IPS-20b (cell line): Measurements from ENCODE around the gene DTX1.

Experiments
- H3K27ac ChIP-seq: one replicate; pipeline ENCODE4 v1.5.1; 2013; ENCODE audit warnings: low read length
- H3K27me3 ChIP-seq: 2 replicates; pipeline ENCODE4 v1.6.1; 2013; ENCODE audit warnings: mild to moderate bottlenecking, low read length, inconsistent platforms; ENCODE audit not compliant: insufficient read depth
- H3K36me3 ChIP-seq: 2 replicates; pipeline ENCODE4 v1.6.1; 2013; ENCODE audit warnings: low read depth, mild to moderate bottlenecking, inconsistent platforms, low read length, moderate library complexity; ENCODE audit not compliant: insufficient read depth
- H3K4me1 ChIP-seq: 2 replicates; pipeline ENCODE4 v1.6.1; 2013; ENCODE audit warnings: mild to moderate bottlenecking, control low read depth, inconsistent platforms, low read length, moderate library complexity; ENCODE audit not compliant: insufficient read depth
- H3K4me3 ChIP-seq: 2 replicates; pipeline ENCODE4 v1.5.1; 2013; ENCODE audit warnings: mild to moderate bottlenecking, low read length, inconsistent platforms
- H3K9ac ChIP-seq: 2 replicates; pipeline ENCODE4 v1.6.1; 2013; ENCODE audit warnings: low read depth, mild to moderate bottlenecking, inconsistent platforms, low read length, moderate library complexity
- H3K9me3 ChIP-seq: 2 replicates; pipeline ENCODE4 v1.6.1; 2013; ENCODE audit warnings: mild to moderate bottlenecking, low read depth, low read length, inconsistent platforms; ENCODE audit not compliant: insufficient read depth

The DTX1 gene

DNA sequence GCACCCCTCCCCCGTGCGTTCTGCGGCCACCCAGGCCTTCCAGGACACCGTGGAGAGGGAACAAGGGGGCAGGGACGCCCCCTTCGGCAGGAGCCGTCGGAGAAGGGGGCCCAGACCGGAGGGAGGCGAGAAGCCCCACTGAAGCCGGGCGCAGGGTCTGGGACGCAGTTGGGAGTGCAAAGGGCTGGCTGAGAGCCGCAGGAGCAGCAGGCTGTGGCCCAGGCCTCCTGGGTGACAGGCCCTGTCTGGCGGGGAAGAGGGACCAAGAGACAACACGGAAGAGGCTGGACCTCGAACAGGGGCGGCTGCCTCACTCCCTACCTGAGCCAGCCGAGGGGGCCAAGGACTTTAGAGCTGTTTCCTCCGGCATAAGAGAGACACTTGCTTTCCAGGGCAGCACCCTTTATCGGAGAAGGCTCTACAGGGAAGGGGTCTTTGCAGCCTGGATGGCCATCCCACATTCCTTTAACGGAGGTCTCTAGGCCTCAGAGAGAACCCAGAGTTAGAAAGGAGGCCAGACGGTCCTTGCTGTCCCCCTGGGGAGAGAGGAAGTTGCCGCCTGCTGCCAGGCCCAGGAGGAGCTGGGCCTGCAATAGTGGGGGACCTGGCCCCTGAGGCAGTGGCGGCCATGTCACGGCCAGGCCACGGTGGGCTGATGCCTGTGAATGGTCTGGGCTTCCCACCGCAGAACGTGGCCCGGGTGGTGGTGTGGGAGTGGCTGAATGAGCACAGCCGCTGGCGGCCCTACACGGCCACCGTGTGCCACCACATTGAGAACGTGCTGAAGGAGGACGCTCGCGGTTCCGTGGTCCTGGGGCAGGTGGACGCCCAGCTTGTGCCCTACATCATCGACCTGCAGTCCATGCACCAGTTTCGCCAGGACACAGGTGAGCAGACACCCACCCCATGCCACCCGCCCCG lies 1.3 kb downstream of the DTX1 start:
- Histone ChIP-seq H3K36me3 (no peaks in the 10 kb centered on the region), H3K4me3 (peak overlapping the region; percentile 60; the same call in 1 of the 2 replicates), H3K27me3 (peaks cover 76% of the 10 kb centered on the region), H3K4me1 (peaks cover 5% of the 10 kb centered on the region; the same call in 1 of the 2 replicates), H3K9me3 (no peaks in the 10 kb centered on the region), H3K9ac (no peak overlapping the region), H3K27ac (no peak overlapping the region)

DNA sequence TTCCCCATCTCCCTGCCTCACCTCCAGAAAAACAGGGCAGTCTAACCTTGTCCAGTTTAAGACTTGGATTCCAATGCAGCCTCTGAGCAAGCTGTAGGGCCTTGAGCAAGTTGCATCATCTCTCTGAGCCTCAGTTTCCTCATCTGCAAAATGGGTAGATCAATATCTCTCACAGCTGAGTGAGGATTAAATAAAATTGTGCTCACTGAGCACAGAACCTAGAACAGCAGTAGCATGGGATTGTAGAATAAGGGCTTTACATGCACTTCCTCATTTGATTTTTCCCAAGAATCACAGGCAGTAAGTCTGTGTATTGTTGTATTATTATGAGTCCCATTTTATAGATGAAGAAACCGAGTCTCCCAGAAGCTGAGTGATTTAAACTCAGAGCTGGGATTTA lies 2.0 kb downstream of the DTX1 start:
- no peak overlapping the region for H3K4me3 ChIP-seq
- H3K9ac ChIP-seq: no peak overlapping the region
- no peak overlapping the region for H3K27ac ChIP-seq
- no peaks in the 10 kb centered on the region for H3K36me3 ChIP-seq
- H3K4me1 ChIP-seq: peaks cover 8% of the 10 kb centered on the region; the same call in 1 of the 2 replicates
- H3K9me3 ChIP-seq: no peaks in the 10 kb centered on the region
- H3K27me3 ChIP-seq: peaks cover 81% of the 10 kb centered on the region

DNA sequence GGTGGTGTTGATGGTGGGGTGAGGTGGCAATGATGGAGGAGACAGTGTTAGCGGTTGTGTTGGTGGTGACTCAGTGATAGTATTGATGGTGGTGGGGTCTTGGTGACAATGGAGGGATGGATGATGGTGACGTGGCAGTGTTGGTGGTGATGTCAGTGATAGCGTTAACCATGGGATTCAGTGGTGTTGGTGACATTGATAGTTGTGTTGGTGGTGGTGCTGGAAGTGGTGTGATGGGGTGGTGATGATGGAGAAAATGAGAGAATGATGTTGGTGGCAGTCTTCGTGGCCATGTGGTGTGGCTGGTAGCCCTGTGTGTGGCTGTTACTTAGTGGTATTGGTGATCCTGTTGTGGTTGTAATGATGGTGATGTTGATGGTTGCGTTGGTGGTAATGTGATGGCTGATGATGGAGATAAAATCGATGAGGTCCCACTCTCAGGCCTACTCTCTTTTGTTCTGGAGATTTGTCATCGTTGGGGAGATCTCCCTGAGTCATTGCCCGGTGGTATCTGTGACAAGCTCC lies 2.6 kb downstream of the DTX1 start:
- no peaks in the 10 kb centered on the region for H3K36me3 ChIP-seq
- H3K27me3 ChIP-seq: peaks cover 82% of the 10 kb centered on the region
- peaks cover 8% of the 10 kb centered on the region; the same call in 1 of the 2 replicates for H3K4me1 ChIP-seq
- H3K9me3 ChIP-seq: no peaks in the 10 kb centered on the region
- H3K9ac ChIP-seq: no peak overlapping the region
- no peak overlapping the region for H3K4me3 ChIP-seq
- H3K27ac ChIP-seq: no peak overlapping the region

DNA sequence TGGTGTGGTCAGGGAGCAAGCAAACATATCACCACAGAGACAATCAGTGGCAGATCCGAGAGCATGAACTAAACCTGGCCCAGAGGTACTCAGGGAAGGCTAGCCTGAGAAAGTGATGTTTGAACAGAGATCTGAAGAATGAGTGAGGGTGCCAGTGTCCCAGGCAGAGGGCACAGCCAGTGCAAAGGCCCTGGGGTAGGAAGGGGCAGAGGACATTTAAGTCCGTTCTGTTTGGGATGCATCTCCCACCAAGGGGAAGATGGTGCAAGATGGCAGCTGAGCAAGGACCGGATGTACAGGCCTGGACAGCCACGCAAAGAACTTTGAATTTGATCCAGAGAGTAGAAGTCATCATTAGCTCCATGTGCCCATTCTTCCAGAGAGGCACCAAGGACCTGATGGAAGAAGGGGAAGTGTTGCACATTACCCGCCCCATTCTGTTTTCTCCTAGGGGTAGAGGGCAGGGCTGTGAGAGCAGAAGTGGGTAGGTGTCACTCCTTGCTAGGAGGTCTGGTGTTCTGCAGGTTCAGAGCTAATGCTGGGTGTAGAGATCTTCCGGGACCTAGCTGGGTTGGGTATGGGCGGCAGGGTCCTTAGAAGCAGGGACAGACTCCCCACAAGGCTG lies 3.9 kb downstream of the DTX1 start:
- Histone ChIP-seq H3K9ac (no peak overlapping the region), H3K4me3 (no peak overlapping the region), H3K9me3 (no peaks in the 10 kb centered on the region), H3K4me1 (peaks cover 8% of the 10 kb centered on the region; the same call in 1 of the 2 replicates), H3K27ac (no peak overlapping the region), H3K27me3 (peaks cover 78% of the 10 kb centered on the region), H3K36me3 (no peaks in the 10 kb centered on the region)

DNA sequence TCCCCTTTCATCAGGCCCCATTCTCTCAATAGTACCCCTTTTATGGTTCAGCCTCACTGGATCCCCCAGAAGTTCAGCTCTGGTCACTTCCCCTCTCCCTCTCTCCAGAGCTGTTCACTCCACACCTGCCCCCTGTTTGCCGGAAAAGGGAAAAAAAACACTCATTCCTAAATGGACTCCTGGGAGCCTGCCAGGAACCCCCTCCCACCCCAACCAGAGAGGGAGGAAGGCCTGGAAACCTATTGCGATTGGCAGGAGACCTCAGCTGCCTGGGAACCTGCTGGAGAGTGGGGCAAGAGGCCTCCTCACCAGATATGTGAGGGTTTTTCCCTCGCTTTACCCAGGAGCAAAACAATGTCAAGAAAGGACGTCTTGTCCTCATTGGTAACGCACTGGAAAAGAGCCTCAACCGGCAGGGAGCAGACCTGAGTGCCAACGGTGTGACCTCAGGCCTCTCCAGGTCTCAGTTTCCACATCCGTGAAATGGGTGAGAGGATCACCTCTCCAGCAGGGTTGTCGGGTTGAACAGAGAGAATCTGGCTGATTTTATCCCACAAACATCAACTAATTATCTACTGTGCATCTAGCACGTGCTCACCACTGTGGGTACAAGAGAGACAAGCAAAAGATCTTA lies 4.6 kb downstream of the DTX1 start:
- peaks cover 71% of the 10 kb centered on the region for H3K27me3 ChIP-seq
- no peak overlapping the region for H3K9ac ChIP-seq
- no peak overlapping the region for H3K27ac ChIP-seq
- H3K36me3 ChIP-seq: no peaks in the 10 kb centered on the region
- H3K4me3 ChIP-seq: no peak overlapping the region
- no peaks in the 10 kb centered on the region for H3K9me3 ChIP-seq
- H3K4me1 ChIP-seq: peaks cover 8% of the 10 kb centered on the region; the same call in 1 of the 2 replicates

DNA sequence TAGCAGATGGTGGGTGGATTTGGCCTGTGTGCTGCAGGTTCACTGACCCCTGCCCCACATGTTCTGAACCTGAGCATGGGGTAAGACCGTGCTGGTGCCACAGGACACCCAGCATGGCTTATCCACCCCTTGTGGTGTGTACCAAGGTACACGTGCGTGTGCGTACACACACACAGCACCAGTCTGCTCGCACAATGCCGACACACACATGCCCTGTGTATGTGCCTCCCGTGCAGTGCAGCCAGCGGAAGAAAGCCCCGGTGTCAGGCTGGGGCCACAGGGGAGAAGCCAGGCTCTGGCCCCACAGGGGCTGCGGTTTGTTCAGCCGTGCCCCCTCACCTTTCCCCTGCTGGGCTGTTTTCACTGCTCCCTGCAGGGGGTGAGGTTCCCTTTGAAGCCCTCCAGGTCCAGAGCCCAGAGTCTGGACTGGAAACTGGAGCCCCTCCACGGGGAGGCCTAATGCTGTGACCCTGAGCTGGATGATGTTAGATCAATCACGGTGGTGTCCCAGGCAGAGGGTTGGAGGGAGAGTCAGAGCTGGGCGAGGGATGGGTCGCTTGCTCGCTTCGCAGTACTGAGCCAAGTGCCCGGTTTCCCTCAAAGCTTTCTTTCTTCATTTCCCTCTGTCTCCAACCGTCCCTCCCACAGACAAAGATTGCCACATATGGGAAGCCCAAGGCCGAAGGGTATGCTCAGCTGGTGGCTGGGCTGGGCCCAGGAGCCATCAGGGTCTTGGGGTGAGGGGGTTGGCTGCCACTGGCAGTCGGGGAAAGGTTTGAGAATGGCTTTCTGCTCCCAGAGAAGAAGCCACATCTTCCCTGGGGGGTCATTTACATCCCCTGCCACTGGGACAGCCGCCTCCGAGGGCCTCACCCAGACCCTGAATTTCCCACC lies 6.2 kb downstream of the DTX1 start:
- H3K27ac ChIP-seq: no peak overlapping the region
- H3K4me3 ChIP-seq: no peak overlapping the region
- H3K9ac ChIP-seq: no peak overlapping the region
- peaks cover 8% of the 10 kb centered on the region; the same call in 1 of the 2 replicates for H3K4me1 ChIP-seq
- no peaks in the 10 kb centered on the region for H3K9me3 ChIP-seq
- peaks cover 55% of the 10 kb centered on the region for H3K27me3 ChIP-seq
- H3K36me3 ChIP-seq: no peaks in the 10 kb centered on the region

DNA sequence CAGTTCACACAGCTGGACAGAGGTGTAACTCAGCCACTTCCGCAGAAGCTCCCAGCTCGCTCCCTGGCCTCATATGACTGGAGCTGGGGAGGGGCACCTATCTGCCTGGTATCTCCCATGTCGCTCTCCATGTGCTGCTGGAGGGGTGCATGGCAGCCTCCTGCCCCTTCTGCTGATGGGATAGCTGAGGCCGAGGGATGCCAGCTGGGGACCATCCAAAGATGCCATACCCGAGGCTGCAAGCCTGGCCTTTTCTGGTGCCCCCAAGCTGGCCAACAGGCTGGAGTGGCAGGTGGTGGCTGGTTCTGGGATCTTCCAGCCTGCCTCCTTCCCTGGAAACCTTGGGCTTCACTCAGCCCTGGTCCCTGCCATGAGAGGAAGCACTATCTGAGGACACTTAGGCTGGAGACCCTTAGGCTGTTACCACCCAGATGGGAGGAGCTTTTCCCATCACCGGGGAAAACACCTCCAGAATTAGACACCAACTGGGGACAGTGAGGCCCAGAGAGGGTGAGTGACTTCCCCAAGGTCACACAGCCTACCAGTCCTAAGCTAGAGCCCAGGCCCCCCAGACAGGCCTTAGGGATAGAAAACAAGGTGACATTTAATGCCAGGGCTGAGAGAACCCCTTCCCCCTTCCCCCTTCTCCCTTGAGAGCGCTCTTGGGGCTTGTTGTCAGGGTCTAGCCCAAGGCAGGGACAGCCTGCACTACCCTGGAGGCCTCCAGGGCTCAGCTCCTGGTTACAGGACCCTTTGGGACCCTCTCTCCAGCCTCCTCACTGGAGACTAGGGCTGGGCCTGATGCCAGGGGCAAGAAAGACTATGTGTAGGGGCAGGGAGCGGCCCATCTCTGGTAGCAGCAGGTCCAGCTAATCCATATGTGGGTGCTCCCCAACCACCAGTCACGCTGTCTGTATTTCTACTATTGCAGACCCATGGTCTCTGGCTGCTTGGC lies 7.1 kb downstream of the DTX1 start:
- Histone ChIP-seq H3K27me3 (peaks cover 46% of the 10 kb centered on the region), H3K36me3 (no peaks in the 10 kb centered on the region), H3K4me3 (no peak overlapping the region), H3K9me3 (no peaks in the 10 kb centered on the region), H3K9ac (no peak overlapping the region), H3K27ac (no peak overlapping the region), H3K4me1 (peaks cover 8% of the 10 kb centered on the region; the same call in 1 of the 2 replicates)

DNA sequence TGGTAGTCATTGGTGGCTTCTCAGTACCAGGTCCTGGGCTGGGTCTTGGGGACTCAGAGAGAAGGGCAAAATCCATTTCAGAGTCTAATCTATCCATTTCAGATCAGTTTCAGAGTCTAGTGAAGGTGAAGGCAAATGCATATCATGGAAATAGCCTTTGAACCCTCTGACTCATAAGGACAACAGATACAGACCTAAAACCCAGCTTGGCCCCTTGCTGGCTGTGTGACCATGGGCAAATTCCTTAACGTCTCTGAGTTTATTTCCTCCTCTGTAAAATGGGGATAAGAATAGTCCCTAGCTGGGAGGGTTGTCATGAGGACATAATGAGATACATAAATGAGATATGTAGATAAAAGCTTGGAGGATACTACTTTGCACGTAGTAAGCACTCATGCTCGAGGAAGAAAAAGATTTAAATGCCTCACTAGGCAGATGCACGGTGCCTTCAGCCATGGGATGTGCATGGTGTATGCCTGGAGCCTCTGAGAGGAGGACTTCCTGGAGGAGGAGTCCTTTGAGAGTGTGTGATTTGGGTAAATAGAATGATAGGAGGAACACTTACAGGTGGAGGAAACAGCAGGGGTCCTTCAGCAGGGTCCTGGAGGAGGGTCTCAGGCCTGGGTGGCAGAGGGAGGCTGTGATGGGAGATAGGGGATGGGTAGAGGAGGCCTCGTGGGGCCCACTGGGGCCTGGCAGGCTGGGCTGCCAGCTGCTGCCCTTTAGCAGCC lies 8.0 kb downstream of the DTX1 start:
- no peak overlapping the region for H3K4me3 ChIP-seq
- peaks cover 39% of the 10 kb centered on the region for H3K27me3 ChIP-seq
- H3K9me3 ChIP-seq: no peaks in the 10 kb centered on the region
- no peak overlapping the region for H3K9ac ChIP-seq
- no peaks in the 10 kb centered on the region for H3K36me3 ChIP-seq
- H3K4me1 ChIP-seq: peaks cover 8% of the 10 kb centered on the region; the same call in 1 of the 2 replicates
- no peak overlapping the region for H3K27ac ChIP-seq

DNA sequence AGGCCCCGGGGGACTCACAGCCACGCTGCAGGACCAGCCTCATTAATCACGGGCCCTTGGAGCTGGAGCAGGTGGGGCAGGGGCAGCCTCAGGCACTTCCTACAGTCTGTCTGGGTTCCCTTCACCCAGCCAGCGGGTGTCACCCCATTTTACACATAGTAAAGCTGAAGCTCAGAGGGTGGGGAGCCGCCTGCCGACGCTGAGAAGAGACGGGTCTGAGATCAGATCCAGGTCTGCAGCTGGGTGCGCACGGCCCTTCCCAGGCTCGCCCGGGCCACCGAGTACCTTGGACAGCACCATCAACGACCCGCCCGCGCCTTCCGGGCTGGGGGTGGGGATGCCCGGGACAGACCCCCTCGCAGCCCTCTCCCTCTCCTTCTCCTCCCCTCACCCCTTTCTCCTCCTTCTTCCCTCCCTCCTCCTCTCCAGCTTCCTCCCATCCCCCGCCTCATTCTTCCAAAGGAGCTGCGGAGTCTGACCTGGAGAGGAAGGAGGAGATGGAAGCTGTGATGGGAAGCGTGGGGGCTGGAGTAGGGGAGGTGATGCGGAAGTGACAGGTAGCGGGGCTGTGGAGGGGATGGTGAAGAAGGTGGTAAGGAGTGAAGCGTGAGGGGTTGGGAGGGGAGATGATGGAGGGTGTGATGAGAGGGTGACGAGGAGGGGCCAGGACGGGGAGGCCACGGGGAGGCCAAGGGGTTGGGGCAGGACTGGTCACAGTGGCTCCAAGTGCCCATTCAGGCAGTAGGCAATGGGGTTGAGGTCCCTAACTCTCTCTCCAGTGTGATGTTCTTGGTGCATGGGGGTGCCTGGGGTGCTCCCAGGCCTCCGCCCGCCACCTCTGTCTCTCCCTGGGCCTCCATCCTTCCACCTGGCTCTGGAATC lies 8.8 kb downstream of the DTX1 start:
- no peaks in the 10 kb centered on the region for H3K36me3 ChIP-seq
- H3K4me3 ChIP-seq: peak overlapping the region; percentile 46; the same call in 1 of the 2 replicates
- H3K27ac ChIP-seq: no peak overlapping the region
- peaks cover 8% of the 10 kb centered on the region; the same call in 1 of the 2 replicates for H3K4me1 ChIP-seq
- H3K27me3 ChIP-seq: peaks cover 33% of the 10 kb centered on the region
- H3K9me3 ChIP-seq: no peaks in the 10 kb centered on the region
- H3K9ac ChIP-seq: no peak overlapping the region
